AG04449 (cell line): ENCODE measurements around the gene ECI1.
"Not testable (repeated sequence)": the region's sequence is repeated elsewhere in the genome, so short reads cannot be mapped to it uniquely, and the experiment has no call there.

ENCODE experiments used
- CTCF ChIA-PET: fragments of 350-600 bp; formaldehyde crosslinking; extraction: SDS; loops from one replicate; lab custom pipeline; 2021; ENCODE audit warnings: antibody characterized with exemption; lab: Yijun Ruan, JAX
- POLR2A ChIA-PET: fragments of 400-600, 350-600 bp; formaldehyde crosslinking; extraction: SDS; loops from one replicate; lab custom pipeline; 2020; ENCODE audit warnings: antibody characterized with exemption, inconsistent platforms; lab: Yijun Ruan, JAX
- DNase-seq: peaks from one replicate; pipeline ENCODE4 v3.0.0-alpha.2; 2010; ENCODE audit warnings: low read depth, low spot score
- H3K4me3 ChIP-seq: 2 replicates; pipeline ENCODE4 v1.5.1; 2011; ENCODE audit warnings: low read depth, mild to moderate bottlenecking, control low read depth, low read length
- TF ChIP-seq, protein P1 (sequence below): IDR thresholded peaks from one replicate; pipeline ENCODE4 v1.5.1; 2011; ENCODE audit warnings: mild to moderate bottlenecking, moderate library complexity, low read length, control low read depth, inconsistent platforms; ENCODE audit not compliant: insufficient read depth; ENCODE audit errors: missing control alignments

The ECI1 gene

DNA sequence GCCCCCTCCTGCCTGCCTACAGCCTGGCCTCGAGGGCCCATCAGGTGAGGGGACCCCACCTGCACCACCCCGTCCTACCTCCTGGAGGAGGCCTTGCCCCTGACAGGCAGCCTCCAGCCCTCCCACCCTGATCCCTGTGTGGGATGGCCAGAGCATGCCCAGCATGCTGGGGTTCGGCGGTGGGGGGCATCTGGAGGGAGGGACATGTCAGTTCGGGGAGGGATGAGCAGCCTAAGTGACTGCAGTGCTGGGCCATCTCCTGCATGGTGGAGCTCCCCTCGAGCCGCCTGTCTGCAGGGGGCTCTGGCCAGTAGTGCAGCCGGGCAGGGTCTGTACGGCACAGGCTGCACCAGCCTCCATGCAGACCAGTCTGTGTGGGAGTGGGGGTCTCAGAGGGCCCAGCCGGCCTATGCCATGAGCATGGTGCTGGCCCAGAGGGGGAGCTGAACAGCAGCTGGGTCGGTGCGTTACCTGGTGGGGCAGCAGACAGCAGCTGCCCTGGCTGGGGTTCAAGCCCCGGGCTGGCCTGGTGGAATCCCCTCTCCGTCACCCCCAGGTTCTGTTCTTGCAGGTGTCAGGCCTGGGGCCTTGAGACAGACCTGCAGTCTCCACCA, 20.6 kb upstream of the ECI1 start:
- CTCF ChIA-PET: interaction anchor here (0.8 to 1.9 kb wide), 3 partner anchors 21 to 229 kb away, joined by 3 to 5 read pairs (median 3); partner anchors contain the start of genes ABCA3 and ECI1
- DNase-seq: no peak
- H3K4me3 ChIP-seq: no peak overlapping the region
- TF ChIP-seq, protein P1, sequence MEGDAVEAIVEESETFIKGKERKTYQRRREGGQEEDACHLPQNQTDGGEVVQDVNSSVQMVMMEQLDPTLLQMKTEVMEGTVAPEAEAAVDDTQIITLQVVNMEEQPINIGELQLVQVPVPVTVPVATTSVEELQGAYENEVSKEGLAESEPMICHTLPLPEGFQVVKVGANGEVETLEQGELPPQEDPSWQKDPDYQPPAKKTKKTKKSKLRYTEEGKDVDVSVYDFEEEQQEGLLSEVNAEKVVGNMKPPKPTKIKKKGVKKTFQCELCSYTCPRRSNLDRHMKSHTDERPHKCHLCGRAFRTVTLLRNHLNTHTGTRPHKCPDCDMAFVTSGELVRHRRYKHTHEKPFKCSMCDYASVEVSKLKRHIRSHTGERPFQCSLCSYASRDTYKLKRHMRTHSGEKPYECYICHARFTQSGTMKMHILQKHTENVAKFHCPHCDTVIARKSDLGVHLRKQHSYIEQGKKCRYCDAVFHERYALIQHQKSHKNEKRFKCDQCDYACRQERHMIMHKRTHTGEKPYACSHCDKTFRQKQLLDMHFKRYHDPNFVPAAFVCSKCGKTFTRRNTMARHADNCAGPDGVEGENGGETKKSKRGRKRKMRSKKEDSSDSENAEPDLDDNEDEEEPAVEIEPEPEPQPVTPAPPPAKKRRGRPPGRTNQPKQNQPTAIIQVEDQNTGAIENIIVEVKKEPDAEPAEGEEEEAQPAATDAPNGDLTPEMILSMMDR: no peak
- POLR2A ChIA-PET: no interaction called here

DNA sequence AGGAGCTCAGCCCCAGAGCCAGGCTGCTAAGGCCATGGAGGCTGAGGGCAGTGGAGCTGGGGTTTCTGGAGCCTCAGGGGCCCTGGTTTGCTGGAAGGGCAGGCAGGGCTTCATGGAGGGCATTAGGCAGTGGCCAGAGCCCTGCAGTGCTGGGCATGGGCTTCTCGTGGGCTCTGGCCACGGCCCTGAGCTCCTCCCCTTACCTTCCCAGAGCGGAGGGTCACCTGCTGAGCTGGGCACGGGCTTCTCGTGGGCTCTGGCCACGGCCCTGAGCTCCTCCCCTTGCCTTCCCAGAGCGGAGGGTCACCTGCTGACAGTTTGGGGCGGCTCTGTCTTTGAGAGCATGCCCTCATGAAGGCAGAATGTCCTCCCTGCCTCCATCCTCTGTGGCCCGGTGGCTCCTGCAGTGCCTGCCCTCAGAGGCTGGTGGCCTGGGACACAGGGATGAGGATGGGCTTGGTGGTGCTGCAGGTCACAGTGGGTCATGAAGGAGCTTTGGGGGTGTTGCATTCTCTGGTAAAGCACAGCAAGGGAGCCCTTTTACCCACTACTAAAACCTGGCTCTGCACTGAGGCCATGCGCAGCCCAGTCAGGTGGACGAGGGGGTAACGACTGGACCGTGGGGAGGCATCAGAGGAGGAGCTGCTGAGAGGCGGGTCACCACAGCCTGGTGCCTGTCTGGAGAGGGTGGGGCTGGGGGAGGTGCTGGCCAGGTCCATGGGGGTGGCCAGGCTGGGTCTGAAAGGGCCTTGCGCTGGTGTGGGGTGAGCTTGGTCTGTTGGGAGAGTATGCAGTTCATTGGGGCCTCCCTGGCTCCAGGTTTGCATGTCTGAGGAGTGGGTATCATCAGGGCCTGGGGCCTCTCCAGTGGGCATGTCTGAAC, 19.4 kb upstream of the ECI1 start:
- TF ChIP-seq, protein P1: no peak
- CTCF ChIA-PET: interaction anchor here (0.8 to 1.9 kb wide), 6 partner anchors 19 to 231 kb away, joined by 3 to 6 read pairs (median 4); partner anchors contain the start of genes ABCA3 and ECI1
- H3K4me3 ChIP-seq: no peak overlapping the region
- DNase-seq: no peak
- POLR2A ChIA-PET: no interaction called here

DNA sequence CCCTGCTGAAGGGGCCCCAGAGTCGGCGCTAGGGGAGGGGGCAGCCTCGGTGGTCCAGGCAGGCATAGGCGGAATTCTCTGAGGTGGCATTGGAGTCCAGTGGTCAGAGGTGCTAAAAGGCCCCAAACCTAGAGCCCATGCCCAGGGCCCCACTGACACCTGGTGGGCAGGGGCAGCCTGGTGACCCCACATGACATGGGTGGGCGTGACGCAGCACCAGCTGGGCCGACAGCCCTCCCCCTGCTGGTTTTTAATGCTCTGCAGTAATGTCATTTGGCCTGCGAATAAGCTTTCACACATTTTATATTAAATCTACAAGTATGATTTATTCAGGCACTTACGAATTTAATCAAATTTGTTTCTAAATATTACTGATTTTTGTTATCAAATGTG, 18.7 kb upstream of the ECI1 start:
- TF ChIP-seq, protein P1: no peak
- DNase-seq: no peak
- ChIA-PET POLR2A (no interaction called here), CTCF (interaction anchor here (0.9 to 1.5 kb wide), 4 partner anchors 12 to 231 kb away, joined by 4 to 6 read pairs (median 5); partner anchors contain the start of gene ABCA3)
- H3K4me3 ChIP-seq: no peak overlapping the region; the same call in 1 of the 2 replicates

DNA sequence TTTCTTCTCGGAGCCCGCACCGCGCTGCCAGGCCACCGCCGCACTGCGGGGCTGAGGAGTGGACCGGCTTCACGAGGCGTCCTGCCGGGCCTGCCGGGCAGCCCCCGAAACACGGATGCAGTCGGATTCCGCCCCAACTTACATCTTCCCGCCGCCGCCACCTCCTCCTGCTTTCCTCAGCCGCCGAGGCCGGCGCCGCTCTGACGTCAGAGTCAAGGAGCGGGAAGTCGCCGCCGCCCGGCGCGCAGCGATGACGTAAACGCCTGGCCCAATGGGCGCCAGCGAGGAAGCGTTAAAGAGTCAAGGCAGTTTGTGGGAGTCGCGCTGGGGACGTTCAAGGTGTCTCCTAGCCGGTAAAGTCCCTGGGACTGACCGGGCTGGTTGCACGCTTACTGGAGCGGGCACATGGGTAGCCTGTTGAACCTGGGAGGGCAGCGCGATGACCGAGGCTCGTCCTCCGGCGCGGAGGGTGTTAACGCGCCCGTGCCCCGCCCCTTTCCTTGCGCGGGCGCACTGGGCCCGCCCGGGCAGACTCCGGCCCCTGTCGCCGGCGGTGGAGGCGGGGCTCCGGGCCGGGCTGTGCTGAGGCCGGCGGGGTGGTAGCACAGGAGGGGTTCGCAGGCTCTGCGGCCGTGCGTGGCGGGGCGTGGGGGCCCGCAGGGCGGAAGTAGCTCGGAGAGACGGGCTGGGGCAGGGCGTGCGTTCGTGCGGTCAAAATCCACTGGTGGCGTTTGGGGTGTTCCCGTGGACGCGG, 16.7 kb upstream of the ECI1 start, which contains the start of gene RNPS1:
Gene RNPS1 (minus strand): TSS at position 214 of the 754 bp plus-strand sequence. CDS start 3,483 bp downstream, outside the sequence.
- DNase-seq: peak; percentile 56
- CTCF ChIA-PET: interaction anchor here (1.2 to 7.2 kb wide), 2 partner anchors 15 to 232 kb away, joined by 3 to 44 read pairs; partner anchors contain the start of gene ECI1
- POLR2A ChIA-PET: interaction anchor here (0.8 to 1.3 kb wide), 5 partner anchors 17 to 269 kb away, joined by 3 to 6 read pairs (median 4); partner anchors contain the start of genes AMDHD2, ECI1, PDPK1 and TRAF7
- TF ChIP-seq, protein P1: no peak
- peak within 1 kb of the TSS; percentile 98 for H3K4me3 ChIP-seq

DNA sequence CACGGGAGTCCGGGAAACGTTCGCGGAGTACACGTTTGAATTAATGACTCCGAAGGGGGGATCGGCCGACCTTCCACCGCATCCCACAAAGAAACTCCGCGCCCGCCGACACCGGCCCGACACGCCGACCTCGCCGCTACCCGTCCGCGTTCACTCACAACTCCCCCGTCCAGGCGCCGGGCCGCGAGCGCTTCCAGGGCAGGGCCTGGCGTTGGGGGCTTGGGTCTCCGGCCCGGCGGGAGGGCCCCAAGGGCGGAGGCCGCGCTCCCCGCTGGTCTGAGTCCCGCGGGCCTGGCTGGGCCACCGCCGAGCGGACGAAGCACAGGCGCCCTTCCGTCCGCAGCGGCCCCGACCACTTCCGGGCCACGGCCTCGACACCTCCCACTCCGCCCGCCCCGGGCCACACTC, 16.1 kb upstream of the ECI1 start:
- peak overlapping the region; percentile 98 for H3K4me3 ChIP-seq
- CTCF ChIA-PET: interaction anchor here (7.2 kb wide), 1 partner anchor 15 kb away, joined by 44 read pairs; the partner anchor contains the start of gene ECI1
- DNase-seq, POLR2A ChIA-PET: not testable (repeated sequence)

DNA sequence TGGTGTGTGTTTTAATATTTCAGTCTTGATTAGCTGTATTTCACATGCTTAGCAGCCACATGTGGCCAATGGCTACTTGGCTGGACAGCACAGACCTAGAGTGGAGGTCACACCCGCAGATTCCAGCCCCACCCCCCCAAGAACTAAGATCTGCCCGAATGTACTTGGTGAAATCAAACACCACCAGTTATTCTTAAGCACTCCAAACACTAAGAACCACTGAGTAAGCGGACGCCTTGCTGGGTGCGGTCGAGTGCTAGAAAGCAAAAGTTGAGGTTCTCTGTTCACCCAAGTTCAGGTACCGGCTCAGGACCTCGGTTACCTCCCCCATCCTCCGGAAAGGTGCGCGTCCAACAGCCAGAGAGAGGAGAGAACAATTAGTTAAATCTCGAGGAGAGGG, 15.5 kb upstream of the ECI1 start:
- H3K4me3 ChIP-seq: peak overlapping the region; percentile 98
- POLR2A ChIA-PET, DNase-seq: not testable (repeated sequence)
- CTCF ChIA-PET: interaction anchor here (1.0 to 7.2 kb wide), 2 partner anchors 10 to 14 kb away, joined by 3 to 44 read pairs; partner anchors contain the start of gene ECI1

DNA sequence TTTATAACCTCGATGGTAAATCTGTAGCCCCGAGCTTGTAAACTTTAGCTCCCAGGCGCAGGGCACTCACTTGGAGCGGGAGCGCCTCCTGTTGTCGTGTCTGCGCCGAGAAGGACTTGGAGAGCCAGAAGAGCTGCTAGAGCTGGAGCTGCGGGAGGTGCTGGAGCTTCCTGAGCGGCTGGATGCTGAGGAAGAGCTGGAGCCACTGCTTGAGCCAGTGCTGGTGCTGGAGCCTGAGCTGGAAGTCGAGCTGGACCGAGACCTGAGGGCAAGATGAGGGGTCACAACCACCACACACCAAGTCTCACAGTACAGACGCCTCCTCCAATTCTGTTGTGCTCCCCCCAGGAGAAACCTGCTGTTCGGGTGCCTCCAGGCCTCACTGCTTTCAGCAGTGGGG, 11.6 kb upstream of the ECI1 start:
- CTCF ChIA-PET: interaction anchor here (1.2 to 7.2 kb wide), 2 partner anchors 10 to 159 kb away, joined by 3 to 44 read pairs; partner anchors contain the start of gene ECI1

More for the DNA sequence above, 11.6 kb upstream of the ECI1 start:
- DNase-seq, H3K4me3 ChIP-seq: not testable (repeated sequence)
- POLR2A ChIA-PET: interaction anchor here (0.7 to 1.1 kb wide), 3 partner anchors 12 to 435 kb away, joined by 3 to 4 read pairs (median 3); partner anchors contain the start of gene ECI1
